Body of pancreas (tissue), 4 donors: ENCODE data around the gene DOP1B.

Source experiments
- CTCF ChIP-seq, 7 experiments: fragments of 450-650 bp in 4 of 7; fragments of 200-600 bp in 3 of 7; sonication (generic) in 3 of 7; IDR thresholded peaks; one replicate each; pipeline ENCODE4 v1.5.1; 2016 to 2019; ENCODE audit warnings: antibody characterized with exemption in 7 of 7
- POLR2A ChIP-seq, 3 donors: fragments of 450-650 bp; IDR thresholded peaks; one replicate each; pipeline ENCODE4 v1.6.1; 2016; ENCODE audit warnings: antibody characterized with exemption in 3 of 3, mild to moderate bottlenecking in 2 of 3

DNA sequence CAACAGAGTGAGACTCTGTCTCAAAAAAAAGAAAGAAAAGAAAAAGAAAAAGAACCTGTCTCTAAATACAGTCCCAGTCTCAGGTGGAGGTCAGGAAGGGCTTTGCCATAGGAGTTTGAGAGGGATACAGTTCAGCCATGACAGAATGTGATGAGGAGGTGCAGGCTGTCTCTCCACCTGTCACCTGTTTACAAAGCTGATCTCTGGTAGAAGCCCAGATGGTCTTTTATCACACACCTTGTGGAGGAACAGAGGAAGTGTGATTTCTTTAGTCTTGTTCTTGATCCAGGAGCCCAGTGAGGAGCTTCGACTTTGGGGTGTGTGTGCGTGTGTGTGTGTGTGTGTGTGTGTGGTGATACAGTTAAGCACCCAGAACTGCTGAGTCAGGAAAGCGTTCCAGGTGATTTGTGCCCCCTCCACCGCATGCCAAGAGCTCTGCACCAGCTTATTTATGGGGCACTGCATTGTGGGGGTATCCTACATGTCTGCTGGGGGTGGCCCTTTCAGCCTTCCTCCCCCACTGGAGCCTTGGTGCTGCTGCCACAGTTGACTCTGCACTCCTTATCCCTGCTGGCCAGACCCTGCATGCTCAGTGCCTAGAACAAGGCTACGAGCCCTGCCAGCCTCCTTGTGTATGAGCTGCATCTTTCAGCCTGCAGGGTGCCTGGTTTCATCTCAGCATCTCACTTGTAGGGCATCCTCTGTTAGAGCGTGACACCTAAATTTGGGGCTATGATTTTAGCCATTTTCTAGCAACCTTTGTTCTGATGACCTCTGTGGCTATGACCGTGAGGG, 19.3 kb downstream of the DOP1B start:
- TF ChIP-seq POLR2A (IDR thresholded peaks at IDR 0.05) (no peak), CTCF (IDR thresholded peaks at IDR 0.05) (no peak)
